Spleen (tissue), 11 donors: ENCODE measurements around the gene UQCC2. TPM values are rescaled to one million over a fixed set of nuclear protein-coding genes. Genes with fewer than 3 reads are reported as not detected.

Experiments used
- DNase-seq: peaks from one replicate; pipeline ENCODE4 v3.0.0-alpha.2; 2020
- H3K27ac ChIP-seq, 8 donors: fragments of 200-600 bp; sonication (generic) in 7 of 8; 1 replicate in 4 of 8; 2 replicates in 4 of 8; pipeline versions ENCODE4 v1.5.0 to v1.8.0; 2016 to 2021; ENCODE audit warnings: inconsistent platforms in 4 of 8, mild to moderate bottlenecking in 4 of 8, moderate library complexity in 1 of 8
- H3K27me3 ChIP-seq, 7 donors: fragments of 200-600 bp; sonication (generic) in 6 of 7; replicated peaks in 1 of 7; 1 replicate in 4 of 7; 2 replicates in 3 of 7; pipeline versions ENCODE4 v1.5.0 to v1.8.0; 2016 to 2021; ENCODE audit warnings: inconsistent platforms in 3 of 7, mild to moderate bottlenecking in 1 of 7
- H3K36me3 ChIP-seq, 6 donors: fragments of 200-600 bp; sonication (generic) in 5 of 6; 1 replicate in 4 of 6; 2 replicates in 2 of 6; pipeline versions ENCODE4 v1.5.0 to v1.8.0; 2016 to 2021; ENCODE audit warnings: inconsistent platforms in 2 of 6
- H3K4me1 ChIP-seq, 6 donors: fragments of 200-600 bp; sonication (generic) in 5 of 6; 1 replicate in 3 of 6; 2 replicates in 3 of 6; pipeline versions ENCODE4 v1.5.0 to v1.8.0; 2016 to 2021; ENCODE audit warnings: inconsistent platforms in 3 of 6
- H3K4me3 ChIP-seq, 8 donors: fragments of 200-600 bp; sonication (generic) in 7 of 8; 1 replicate in 4 of 8; 2 replicates in 4 of 8; pipeline versions ENCODE4 v1.5.0 to v1.8.0; 2016 to 2021; ENCODE audit warnings: inconsistent platforms in 4 of 8, mild to moderate bottlenecking in 4 of 8, moderate library complexity in 2 of 8
- H3K9me3 ChIP-seq, 8 donors: fragments of 200-600 bp; sonication (generic) in 7 of 8; 1 replicate in 4 of 8; 2 replicates in 4 of 8; pipeline versions ENCODE4 v1.5.0 to v1.8.0; 2016 to 2021; ENCODE audit warnings: inconsistent platforms in 4 of 8
- POLR2A ChIP-seq, 3 donors: fragments of 450-650 bp; IDR thresholded peaks; one replicate each; pipeline ENCODE4 v1.5.1; 2017; ENCODE audit warnings: antibody characterized with exemption in 3 of 3, mild to moderate bottlenecking in 1 of 3
- POLR2AphosphoS5 ChIP-seq, 3 donors: sonication (generic); formaldehyde crosslinking; IDR thresholded peaks; one replicate each; pipeline ENCODE4 v1.5.1; 2017; ENCODE audit warnings: antibody characterized with exemption in 3 of 3
- WGBS, 5 donors: extraction: QIAGEN DNeasy Blood & Tissue Kit in 3 of 5; methylation state at CpG; one replicate each; pipeline versions ENCODE4 v1.1.5 to v1.1.7; 2013 to 2018; 5-methylcytosine and 5-hydroxymethylcytosine counted together
- intact Hi-C: fragments of 100-400 bp; cut with DNase I; formaldehyde crosslinking; loops from one replicate; pipeline ENCODE4 v1.15.0; 2023; ENCODE audit warnings: low total_unique reads
- polyA plus RNA-seq, 3 donors: library from polyadenylated mRNA; stranded (reverse); fragments of 200-250 nt; gene quantifications; one replicate each; pipeline ENCODE4 v1.2.1, GENCODE V29; 2013
- total RNA-seq, 7 donors: library from RNA; depleted of rRNA in 3 of 7; stranded (reverse); fragments of >200 nt in 3 of 7; fragmentation: NEBNext Ultra II Directional in 4 of 7; extraction: Animal tissue kit (Norgen Biotek cat#: 25700) in 4 of 7; gene quantifications; one replicate each; pipeline versions ENCODE4 v1.1.0 to v1.2.1, GENCODE V29; 2016 to 2021
- TF ChIP-seq, protein P1 (sequence below), 11 experiments: fragments of 200-600 bp in 7 of 11; fragments of 450-650 bp in 4 of 11; sonication (generic) in 4 of 11; IDR thresholded peaks in 8 of 11; conservative IDR thresholded peaks in 3 of 11; 1 replicate in 7 of 11; 2 replicates in 4 of 11; pipeline versions ENCODE4 v1.4.0 to v1.8.0; 2016 to 2021; ENCODE audit warnings: antibody characterized with exemption in 11 of 11, inconsistent platforms in 4 of 11, mild to moderate bottlenecking in 1 of 11
- donor health status: healthy with polysubstance abuse.
- donor health status: DM: no; HTN: no; CAD: no; lungs with moderate emphysema.
- donor health status: DM: no; HTN: no; CAD: no.
- donor health status: Bipolar disorder and iron deficiency.
- donor health status: healthy.
- donor health status: DM: no; HTN: no; CAD: no.
- donor health status: DM: yes; HTN: yes; CAD: no.

Gene UQCC2
- total and polyA plus RNA-seq, 10 donors: 8.7 to 77.0 (median 34.1) TPM

DNA sequence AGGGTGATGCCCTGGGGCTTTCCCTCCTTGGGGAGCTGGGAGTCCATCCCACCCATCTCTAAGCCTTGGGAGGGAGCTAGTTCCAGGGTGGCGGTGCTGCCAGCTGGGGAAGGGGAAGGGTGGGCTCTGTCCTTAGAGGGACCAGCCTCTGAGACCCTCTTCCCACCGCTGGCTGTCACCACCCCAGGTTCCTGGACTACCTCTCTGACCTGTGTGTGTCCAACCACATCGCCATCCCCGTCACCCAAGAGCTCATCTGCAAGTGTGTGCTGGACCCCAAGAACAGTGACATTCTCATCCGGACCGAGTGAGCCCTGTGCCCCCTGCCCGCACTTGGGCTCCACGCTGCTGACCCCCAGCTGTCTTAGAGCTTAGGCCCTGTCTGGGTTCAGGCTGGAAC is 43.2 kb downstream of the UQCC2 start:
- H3K9me3 ChIP-seq: no peaks in the 10 kb centered on the region
- no peak overlapping the region for H3K4me3 ChIP-seq
- intact Hi-C loops: no loop called here
- TF ChIP-seq, protein P1, sequence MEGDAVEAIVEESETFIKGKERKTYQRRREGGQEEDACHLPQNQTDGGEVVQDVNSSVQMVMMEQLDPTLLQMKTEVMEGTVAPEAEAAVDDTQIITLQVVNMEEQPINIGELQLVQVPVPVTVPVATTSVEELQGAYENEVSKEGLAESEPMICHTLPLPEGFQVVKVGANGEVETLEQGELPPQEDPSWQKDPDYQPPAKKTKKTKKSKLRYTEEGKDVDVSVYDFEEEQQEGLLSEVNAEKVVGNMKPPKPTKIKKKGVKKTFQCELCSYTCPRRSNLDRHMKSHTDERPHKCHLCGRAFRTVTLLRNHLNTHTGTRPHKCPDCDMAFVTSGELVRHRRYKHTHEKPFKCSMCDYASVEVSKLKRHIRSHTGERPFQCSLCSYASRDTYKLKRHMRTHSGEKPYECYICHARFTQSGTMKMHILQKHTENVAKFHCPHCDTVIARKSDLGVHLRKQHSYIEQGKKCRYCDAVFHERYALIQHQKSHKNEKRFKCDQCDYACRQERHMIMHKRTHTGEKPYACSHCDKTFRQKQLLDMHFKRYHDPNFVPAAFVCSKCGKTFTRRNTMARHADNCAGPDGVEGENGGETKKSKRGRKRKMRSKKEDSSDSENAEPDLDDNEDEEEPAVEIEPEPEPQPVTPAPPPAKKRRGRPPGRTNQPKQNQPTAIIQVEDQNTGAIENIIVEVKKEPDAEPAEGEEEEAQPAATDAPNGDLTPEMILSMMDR (IDR thresholded peaks at IDR 0.05 in 8 of 11, conservative IDR thresholded peaks at IDR 0.05 in 3 of 11): no peak
- TF ChIP-seq POLR2A (IDR thresholded peaks at IDR 0.05): no peak
- no peak for TF ChIP-seq POLR2AphosphoS5 (IDR thresholded peaks at IDR 0.05)
- H3K4me1 ChIP-seq: peaks cover 0 to 6% (median 0%) of the 10 kb centered on the region in 6 donors
- H3K27ac ChIP-seq: peak overlapping the region in 4 of 8 donors; percentile 13 to 48 (median 24)
- peaks cover 0 to 100% (median 92%) of the 10 kb centered on the region in 6 donors for H3K36me3 ChIP-seq
- H3K27me3 ChIP-seq: no peaks in the 10 kb centered on the region
- 91 to 98% (median 97%) methylated on average over 8 of the region's 8 CpGs for WGBS, 5 donors
- DNase-seq: no peak

DNA sequence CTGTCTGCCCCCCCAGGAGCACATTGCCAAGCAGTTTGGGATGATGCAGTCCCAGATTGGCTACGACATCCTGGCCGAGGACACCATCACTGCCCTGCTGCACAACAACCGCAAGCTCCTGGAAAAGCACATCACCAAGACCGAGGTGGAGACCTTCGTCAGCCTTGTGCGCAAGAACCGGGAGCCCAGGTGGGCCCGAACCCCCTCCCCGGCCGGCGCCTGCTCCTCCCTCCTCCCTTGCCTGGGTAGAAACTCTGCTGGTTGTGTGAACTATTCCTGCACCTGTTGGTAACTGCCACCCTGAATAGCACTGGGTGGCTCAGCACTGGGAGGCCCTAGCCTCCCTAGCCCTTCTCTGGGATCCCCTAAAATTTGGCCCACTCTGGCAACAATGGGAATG is 43.7 kb downstream of the UQCC2 start:
- DNase-seq: no peak
- 92 to 97% (median 96%) methylated on average over 5 to 11 of the region's 11 CpGs for WGBS, 5 donors
- TF ChIP-seq, protein P1 (IDR thresholded peaks at IDR 0.05 in 8 of 11, conservative IDR thresholded peaks at IDR 0.05 in 3 of 11): no peak
- no peak for TF ChIP-seq POLR2AphosphoS5 (IDR thresholded peaks at IDR 0.05)
- TF ChIP-seq POLR2A (IDR thresholded peaks at IDR 0.05): no peak
- Histone ChIP-seq H3K27me3 (no peaks in the 10 kb centered on the region), H3K4me3 (no peak overlapping the region), H3K27ac (no peak overlapping the region), H3K9me3 (no peaks in the 10 kb centered on the region), H3K36me3 (peaks cover 0 to 100% (median 89%) of the 10 kb centered on the region in 6 donors), H3K4me1 (peaks cover 0 to 3% (median 0%) of the 10 kb centered on the region in 6 donors)
- intact Hi-C loops: no loop called here

DNA sequence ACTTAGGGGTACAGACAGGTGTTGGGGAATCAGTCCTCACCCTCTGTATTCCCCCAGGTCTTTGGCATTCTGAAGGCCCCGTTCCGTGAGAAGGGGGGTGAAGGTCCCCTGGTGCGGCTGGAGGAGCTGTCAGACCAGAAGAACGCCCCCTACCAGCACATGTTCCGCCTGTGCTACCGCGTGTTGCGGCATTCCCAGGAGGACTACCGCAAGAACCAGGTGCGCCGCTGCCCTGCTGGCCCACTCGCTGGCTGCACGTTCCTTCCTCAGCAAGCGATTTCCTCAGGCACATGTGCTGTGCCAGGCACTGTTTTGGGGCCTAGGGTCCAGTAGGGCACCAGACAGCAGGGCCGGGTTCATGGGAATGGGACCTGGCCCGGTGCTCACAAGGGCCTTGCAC is 44.4 kb downstream of the UQCC2 start:
- H3K4me1 ChIP-seq: no peaks in the 10 kb centered on the region
- H3K9me3 ChIP-seq: no peaks in the 10 kb centered on the region
- no peak for DNase-seq
- TF ChIP-seq POLR2A (IDR thresholded peaks at IDR 0.05) (no peak), POLR2AphosphoS5 (IDR thresholded peaks at IDR 0.05) (peak in 1 of 3 donors; percentile 33)
- TF ChIP-seq, protein P1 (IDR thresholded peaks at IDR 0.05 in 8 of 11, conservative IDR thresholded peaks at IDR 0.05 in 3 of 11): no peak
- H3K4me3 ChIP-seq: no peak overlapping the region
- intact Hi-C loops: no loop called here
- H3K27ac ChIP-seq: no peak overlapping the region
- no peaks in the 10 kb centered on the region for H3K27me3 ChIP-seq
- WGBS, 5 donors: 89 to 97% (median 94%) methylated on average over 16 of the region's 16 CpGs
- H3K36me3 ChIP-seq: peaks cover 0 to 100% (median 86%) of the 10 kb centered on the region in 6 donors

DNA sequence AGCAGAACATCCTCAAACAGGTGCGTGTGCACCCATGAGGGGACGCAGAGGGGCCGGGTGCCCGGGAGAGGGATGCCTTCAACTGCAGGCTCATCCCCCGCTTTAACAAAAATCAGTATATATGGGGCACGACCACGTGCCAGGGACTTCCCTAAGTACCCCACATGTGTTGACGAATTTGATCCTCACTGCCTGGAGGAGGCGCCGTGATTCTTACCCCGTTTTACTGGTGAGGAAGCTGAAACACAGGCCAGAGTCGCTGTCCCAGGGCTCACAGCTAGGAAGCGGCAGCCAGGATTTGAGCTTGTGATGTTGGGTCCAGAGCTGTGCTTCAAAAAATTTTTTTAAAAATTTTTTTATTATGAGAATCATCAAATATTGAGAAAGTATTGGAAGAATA is 45.5 kb downstream of the UQCC2 start:
- Histone ChIP-seq H3K27me3 (no peaks in the 10 kb centered on the region), H3K36me3 (peaks cover 0 to 98% (median 76%) of the 10 kb centered on the region in 6 donors), H3K27ac (no peak overlapping the region), H3K4me3 (no peak overlapping the region), H3K9me3 (no peaks in the 10 kb centered on the region), H3K4me1 (no peaks in the 10 kb centered on the region)
- intact Hi-C loops: no loop called here
- DNase-seq: no peak
- 80 to 91% (median 83%) methylated on average over 12 to 13 of the region's 13 CpGs for WGBS, 5 donors
- TF ChIP-seq POLR2A (IDR thresholded peaks at IDR 0.05) (no peak), POLR2AphosphoS5 (IDR thresholded peaks at IDR 0.05) (no peak)
- TF ChIP-seq, protein P1 (IDR thresholded peaks at IDR 0.05 in 8 of 11, conservative IDR thresholded peaks at IDR 0.05 in 3 of 11): no peak
